Measurements from ENCODE around the gene GHRH.

The GHRH gene

DNA sequence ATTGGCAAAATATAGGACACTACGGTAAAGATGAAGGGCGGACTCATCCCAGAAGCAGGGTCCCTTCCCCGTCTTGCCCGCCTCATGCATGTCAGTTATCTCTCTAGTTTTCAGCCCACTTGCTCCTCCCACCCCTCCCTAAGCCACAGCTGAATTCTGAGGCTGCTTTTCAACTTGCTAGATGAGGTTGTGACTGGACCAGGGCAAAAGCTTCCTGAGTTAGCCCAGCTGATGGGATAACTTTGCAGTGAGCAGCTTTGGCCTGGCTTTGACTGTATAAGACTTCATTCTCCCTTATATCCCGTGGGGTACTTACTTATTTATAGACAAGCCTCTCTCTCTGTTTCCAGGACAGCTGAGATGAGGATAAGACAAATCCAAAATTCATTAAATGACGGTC lies 23.2 kb downstream of the GHRH start:
- DNase-seq (ENCODE audit: low read depth, low spot score): no peak

- DNase-seq (ENCODE audit: low read depth, low spot score): no peak
Measured at GRCh38 chr20:37237656-37238055, 24.0 kb downstream of the GHRH start.

GRCh38 chr20:37236462-37236861 lies 25.2 kb downstream of the GHRH start:
- no peak for DNase-seq (ENCODE audit: low read depth, low spot score)

DNA sequence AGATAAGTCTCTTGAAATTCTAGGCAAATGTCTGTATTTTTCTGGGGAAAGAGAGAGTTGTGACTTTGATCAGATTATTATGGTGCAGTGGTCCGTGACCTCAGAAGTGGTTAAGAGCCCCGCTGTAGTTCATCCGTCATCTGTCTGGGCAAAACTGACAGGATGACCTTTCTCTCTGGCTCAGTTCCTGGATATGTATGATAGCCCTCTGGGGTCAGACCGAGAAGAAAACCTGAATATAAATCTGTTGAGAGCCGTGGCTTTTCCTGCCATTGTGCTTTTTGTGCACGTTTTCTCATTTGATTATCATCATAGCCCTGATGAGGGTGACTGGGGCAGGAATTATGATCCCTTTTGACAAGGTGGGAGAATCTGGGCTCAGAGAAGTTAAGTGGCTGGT lies 26.5 kb downstream of the GHRH start:
- no peak for DNase-seq (ENCODE audit: low read depth, low spot score)

GRCh38 chr20:37234254-37234581 lies 27.4 kb downstream of the GHRH start:
- DNase-seq (ENCODE audit: low read depth, low spot score): no peak

DNA sequence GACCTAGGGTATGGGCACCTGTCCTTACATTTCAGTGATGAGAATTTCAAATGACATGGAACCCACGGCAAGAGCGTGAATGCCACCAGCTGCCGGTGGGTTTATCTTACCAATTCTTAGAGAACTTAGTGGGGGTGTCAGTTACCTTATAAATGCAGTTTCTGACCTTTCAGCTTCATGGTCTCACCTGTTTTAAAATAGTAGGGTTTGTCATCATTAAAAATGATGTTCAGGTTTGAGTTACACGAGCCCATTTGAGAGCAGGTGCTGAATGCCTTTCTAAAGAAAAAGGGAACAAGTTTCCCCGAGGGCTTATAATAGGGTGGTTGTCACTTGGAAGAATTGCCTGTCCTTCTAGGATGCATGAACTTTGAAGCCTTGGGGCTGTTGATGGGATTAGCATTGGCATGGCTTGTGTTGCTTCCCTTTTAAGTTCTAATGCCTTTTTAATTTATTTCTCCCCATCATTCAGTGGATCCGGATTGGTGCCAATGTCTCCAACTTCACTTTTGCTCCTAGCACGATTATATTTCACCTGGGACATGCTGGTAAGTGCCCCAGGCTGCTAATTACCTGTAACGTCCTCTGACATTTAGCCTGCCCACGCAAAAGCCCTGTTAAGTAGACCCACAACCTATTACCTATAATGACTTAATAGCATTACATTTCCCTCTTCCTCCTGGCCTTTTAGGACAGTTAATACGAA lies 27.9 kb downstream of the GHRH start:
- no peak for DNase-seq (ENCODE audit: low read depth, low spot score)

DNA sequence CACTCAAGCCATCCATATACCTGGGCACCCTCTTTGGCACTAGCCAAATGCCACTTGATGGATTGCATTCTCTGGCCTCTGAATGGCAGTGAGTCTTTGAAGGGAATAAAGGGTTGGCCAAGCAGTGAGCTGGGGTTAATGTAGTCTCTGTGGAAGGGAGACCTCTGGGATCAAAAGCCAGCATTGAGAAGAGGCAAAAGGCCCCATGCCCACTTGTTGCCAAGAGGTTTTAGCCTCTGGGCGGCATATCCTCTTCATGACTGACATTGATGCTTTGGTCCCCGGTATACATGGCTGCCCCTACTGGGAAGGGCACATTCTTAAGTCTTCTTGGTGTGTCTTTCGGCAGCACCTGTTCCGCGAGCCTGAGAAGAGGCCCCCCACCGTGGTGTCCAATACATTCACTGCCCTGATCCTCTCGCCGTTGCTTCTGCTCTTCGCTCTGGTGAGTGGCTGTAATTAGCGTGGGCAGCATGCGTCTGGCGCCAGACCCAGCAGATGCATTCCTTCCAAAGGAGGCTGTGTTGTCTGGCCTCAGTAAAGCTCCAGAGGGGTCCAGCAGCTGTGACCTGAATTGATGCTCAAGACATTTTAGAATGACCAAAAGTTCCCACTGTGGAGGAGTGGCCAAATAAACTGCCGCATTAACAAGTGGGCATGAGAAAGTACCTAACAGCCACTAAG lies 29.5 kb downstream of the GHRH start:
- no peak for DNase-seq (ENCODE audit: low read depth, low spot score)

GRCh38 chr20:37230200-37230599 lies 31.4 kb downstream of the GHRH start:
- no peak for DNase-seq (ENCODE audit: low read depth, low spot score)

GRCh38 chr20:37229357-37229756 lies 32.3 kb downstream of the GHRH start:
- DNase-seq (ENCODE audit: low read depth, low spot score): no peak

GRCh38 chr20:37228656-37229055 lies 33.0 kb downstream of the GHRH start:
- no peak for DNase-seq (ENCODE audit: low read depth, low spot score)

DNA sequence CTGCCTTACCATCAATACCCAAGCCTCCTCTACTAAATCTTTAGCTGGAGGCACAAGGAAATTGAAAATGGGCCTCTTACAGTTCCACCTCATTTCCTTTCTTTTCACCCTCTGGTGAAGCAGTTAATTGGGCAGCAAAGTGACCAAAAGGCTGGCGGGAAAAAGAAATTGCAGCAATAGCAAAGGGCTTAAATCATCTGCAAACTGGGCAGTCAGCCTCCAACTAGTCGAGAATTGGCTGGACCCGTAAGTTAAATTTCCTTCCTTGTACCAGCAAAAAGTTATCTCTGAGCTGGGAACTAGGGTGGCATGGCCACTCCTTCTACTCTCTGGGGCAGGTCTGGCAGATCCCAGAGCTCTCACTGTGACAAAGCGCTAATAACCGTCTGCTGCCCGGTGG lies 33.5 kb downstream of the GHRH start:
- no peak for DNase-seq (ENCODE audit: low read depth, low spot score)

- DNase-seq (ENCODE audit: low read depth, low spot score): no peak
Measured at GRCh38 chr20:37226889-37227288, 34.7 kb downstream of the GHRH start.

DNA sequence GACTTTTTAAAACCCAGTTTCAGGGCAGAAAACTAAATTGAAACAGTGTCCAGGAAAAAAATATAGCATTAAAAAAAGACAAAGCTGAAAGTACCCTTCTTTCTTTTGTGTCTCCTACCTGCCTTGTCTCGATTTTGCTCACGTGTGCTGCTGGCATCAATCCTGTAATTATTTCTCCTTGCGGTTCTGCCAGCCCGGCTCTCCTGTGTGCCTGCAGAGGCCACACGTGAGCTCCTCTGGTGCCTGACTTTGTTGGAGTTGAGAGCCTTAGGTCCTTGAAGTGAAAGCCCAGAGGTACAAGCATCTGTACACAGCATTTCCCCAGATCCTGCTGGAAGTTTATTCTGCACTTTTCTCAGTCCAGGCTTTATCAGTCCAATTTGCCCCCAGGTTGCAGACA lies 36.5 kb downstream of the GHRH start:
- DNase-seq (ENCODE audit: low read depth, low spot score): no peak

DNA sequence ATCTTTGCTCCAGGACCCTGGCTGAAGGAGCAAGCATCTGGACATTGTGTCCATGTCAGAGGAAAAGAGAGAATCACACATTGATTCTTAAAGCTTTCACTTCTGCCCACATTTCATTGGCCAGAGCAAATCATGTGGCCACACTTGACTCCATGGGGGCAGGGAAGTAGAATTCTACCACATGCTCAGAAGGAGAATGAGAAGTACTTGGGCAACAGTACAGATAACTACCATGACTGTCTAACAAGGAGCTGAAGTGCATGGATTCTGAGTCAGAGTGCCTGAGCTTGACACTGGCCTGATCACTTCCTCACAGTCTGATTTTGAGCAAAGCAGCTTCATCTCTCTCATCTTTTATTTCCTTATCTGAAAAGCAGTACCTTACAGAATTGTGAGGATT lies 38.6 kb downstream of the GHRH start:
- DNase-seq (ENCODE audit: low read depth, low spot score): no peak

- DNase-seq (ENCODE audit: low read depth, low spot score): no peak
Measured at GRCh38 chr20:37222086-37222485, 39.5 kb downstream of the GHRH start.

DNA sequence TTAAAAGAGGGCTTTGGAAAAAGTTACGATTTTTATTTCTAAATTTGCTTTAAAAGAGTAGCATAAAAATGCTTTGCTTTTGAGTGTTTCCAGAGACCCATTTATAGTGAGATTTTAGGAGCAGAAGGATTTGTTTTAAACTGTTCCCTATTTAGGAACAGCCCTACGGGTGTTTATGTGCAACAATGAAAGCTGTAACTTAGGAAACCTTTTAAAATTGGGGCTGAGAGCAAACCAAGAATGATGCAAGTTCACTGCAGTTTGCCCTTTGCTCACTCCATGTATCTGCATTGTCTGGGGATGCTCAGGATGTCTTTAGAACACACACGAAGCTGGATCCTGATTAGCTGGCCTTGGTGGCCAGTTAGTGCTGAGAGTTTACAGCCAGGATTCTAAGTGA lies 40.9 kb downstream of the GHRH start:
- no peak for DNase-seq (ENCODE audit: low read depth, low spot score)

GRCh38 chr20:37219751-37220668 lies 41.6 kb downstream of the GHRH start:
- DNase-seq (ENCODE audit: low read depth, low spot score): no peak

- DNase-seq (ENCODE audit: low read depth, low spot score): no peak
Measured at GRCh38 chr20:37218976-37219375, 42.6 kb downstream of the GHRH start.

DNA sequence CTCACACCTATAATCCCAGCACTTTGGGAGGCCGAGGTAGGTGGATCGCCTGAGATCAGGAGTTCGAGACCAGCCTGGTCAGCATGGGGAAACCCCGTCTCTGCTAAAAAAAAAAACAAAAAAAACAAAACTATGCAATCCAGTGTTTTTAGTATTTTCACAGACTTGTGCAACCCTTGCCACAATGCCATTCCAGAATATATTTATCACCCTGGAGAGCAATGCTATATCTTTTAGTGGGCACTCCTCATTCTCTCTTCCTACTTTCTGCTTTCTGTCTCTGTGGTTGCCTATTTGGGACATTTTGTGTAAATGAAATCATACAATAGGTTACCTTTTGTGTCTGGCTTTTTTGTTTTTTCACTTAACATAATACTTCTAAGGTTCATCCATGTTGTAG lies 43.2 kb downstream of the GHRH start:
- no peak for DNase-seq (ENCODE audit: low read depth, low spot score)

- no peak for DNase-seq (ENCODE audit: low read depth, low spot score)
Measured at GRCh38 chr20:37209661-37210314, 51.8 kb downstream of the GHRH start.

GRCh38 chr20:37209193-37209592 lies 52.4 kb downstream of the GHRH start:
- no peak for DNase-seq (ENCODE audit: low read depth, low spot score)

DNA sequence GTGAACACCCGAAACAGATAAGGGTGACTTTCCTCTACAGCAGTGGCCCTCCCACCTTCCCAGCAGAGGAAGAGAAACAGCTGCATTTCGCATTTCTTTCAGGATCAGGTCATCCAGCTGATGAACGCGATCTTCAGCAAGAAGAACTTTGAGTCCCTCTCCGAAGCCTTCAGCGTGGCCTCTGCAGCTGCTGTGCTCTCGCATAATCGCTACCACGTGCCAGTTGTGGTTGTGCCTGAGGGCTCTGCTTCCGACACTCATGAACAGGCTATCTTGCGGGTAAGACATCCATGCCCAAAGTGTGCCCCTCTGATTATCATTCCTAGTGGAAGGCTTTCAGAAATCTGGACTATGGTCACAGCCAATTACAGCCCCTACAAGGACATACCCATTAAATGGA lies 54.4 kb downstream of the GHRH start:
- no peak for DNase-seq (ENCODE audit: low read depth, low spot score)

All from smooth muscle cell of the brain vasculature (primary cell).